Endometrium (tissue), 2 donors: ENCODE data around the gene CREB5.
"Not testable (repeated sequence)": the region's sequence is repeated elsewhere in the genome, so short reads cannot be mapped to it uniquely, and the experiment has no call there.

Experiments used
- FAIRE-seq: peaks from 2 replicates; lab custom pipeline; 2012; peaks lifted over from hg19 to GRCh38; lab: Jason Lieb, UNC
- donor health status: control.
- donor health status: control.

Gene CREB5

GRCh38 chr7:28550580-28551186, 138.4 kb downstream of the CREB5 start:
- no peak for FAIRE-seq

- no peak for FAIRE-seq
These were observed 139.0 kb downstream of the CREB5 start for GRCh38 chr7:28551331-28551730.

GRCh38 chr7:28551766-28552165, 139.4 kb downstream of the CREB5 start:
- FAIRE-seq = not testable (repeated sequence)

DNA sequence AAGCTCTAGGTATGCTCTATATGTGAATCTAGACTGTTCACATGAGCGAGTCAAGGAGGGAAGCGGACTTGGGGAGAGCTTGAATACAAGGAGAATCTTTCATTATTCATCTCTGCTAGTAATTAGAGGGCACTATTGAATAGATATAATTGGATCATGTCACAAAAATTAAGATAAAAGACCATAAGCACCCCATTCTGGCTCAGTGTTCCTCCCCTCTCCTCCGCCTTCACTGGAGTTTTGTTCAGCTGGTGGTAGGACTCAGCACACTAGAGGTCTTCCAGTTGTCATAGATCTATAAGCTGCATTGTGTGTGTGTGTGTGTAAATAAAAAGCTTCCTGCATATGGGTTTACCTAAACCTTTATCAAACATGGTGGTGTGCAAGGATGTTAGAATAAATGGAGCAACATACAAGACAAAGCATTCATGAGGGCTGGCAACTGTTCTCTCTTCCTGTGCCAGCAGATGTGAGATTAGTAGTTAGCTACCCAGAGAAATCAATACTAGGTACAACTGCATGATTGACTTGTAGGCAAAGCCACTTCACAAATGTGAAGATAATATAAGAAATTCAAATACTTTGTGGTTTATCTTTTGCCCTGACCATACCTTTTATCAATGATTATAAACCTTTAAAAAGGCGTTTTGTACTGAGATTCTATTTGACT, 142.6 kb downstream of the CREB5 start:
- no peak for FAIRE-seq

GRCh38 chr7:28556025-28556424, 143.7 kb downstream of the CREB5 start:
- FAIRE-seq = no peak

GRCh38 chr7:28556671-28557070, 144.4 kb downstream of the CREB5 start:
- no peak for FAIRE-seq

- no peak for FAIRE-seq
These were observed 145.9 kb downstream of the CREB5 start for GRCh38 chr7:28558236-28558635.

GRCh38 chr7:28560767-28561166, 148.4 kb downstream of the CREB5 start:
- FAIRE-seq = no peak

GRCh38 chr7:28564033-28564432, 151.7 kb downstream of the CREB5 start:
- no peak for FAIRE-seq

DNA sequence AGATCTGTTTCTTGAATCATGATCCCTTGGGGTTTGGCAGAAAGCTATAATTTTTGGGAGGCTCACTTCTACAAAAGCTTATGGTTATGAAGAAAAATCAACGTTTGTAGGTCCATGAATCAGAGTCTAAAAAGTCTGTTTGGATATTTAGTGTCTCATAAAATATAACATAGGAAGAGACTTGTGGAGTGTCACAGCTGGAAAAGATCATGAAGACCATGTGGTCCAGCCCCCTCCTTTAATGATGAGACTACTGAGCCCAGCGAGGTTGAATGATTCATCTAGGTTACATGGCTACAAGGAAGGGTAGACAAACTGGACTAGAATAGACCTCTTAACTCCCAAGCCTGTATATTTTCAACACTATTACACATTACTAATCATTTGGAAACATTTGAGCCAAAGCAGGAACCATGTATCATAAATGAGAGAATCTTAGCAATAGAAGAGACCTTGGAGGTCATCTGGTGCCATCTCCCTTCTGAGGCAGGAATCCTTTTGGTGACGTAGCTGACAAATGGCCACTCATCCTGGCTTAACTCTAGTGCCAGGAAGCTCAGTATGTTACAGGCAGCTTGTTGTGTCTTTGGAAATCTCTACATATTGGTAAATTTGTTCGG, 152.5 kb downstream of the CREB5 start:
- no peak for FAIRE-seq

DNA sequence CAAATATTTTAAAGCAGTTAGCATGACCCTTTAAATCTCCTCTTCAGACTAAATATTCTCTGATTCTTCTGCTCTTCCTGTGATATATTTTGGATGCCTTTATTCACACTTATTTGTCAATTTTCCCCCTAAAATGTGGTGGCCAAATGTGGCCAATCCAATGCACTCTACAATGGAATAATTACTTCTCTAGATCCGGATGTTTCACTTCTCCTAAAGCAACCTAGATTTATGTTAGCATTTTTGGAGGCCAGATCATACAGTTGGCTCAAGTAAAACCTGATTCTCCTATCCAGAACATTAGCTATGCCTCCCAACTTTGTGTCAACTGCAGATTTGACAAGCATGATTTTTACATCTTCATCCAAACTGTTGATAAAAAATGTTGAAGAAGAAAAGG, 153.7 kb downstream of the CREB5 start:
- FAIRE-seq = no peak

GRCh38 chr7:28570113-28570969, 158.0 kb downstream of the CREB5 start:
- FAIRE-seq = no peak

DNA sequence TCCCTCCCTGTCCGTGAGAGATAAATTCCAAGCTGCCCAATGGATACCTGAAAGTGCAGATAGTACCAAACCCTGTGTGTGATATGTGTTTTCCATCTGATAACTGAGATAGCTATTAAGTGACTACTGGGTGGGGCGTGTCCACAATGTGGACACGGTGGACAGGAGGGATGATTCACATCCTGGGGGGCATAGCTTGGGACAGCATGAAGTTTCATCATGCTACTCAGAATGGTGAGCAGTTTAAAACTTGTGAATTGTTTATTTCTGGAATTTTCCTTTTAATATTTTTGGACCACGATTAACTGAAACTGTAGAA, 158.6 kb downstream of the CREB5 start:
- FAIRE-seq = no peak

- no peak for FAIRE-seq
These were observed 159.1 kb downstream of the CREB5 start for GRCh38 chr7:28571405-28571804.

DNA sequence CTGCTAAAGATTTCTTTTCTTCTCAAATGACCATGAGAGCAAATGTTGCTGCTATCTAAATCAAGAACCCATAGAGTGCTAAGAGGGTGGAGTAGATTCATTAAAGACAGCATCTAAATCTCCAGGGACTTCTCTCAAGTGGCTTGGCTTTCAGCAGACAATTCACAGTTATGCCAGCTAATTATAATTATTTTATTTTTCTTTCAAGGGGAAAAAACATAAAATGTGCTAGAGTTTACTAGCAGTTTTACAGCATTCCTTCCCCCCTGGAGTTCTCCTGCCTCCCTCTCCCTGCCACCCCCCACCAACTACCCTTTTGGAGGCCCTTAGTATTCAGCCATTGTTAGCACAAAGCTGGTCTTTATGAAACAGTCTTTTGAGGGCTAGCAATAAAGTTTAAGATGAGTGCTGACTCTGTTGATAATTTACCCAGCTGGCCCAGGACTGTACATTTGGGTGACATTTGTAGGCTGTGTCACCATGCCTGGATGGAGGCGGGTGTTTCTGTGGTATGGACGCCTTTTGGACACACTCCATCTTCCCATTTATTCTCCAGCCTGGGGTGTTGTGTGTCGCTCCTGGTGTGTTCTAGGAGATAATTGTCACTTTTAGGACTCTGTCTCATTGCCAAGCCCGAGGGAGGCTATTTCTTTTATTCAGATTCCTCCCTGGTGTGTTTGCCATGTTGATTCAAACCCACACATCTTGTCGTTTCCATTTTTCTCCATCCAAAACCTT, 160.2 kb downstream of the CREB5 start:
- no peak for FAIRE-seq

GRCh38 chr7:28573059-28573553, 160.8 kb downstream of the CREB5 start:
- FAIRE-seq = no peak

GRCh38 chr7:28573651-28574301, 161.5 kb downstream of the CREB5 start:
- no peak for FAIRE-seq

- no peak for FAIRE-seq
These were observed 162.9 kb downstream of the CREB5 start for GRCh38 chr7:28575241-28575643.

DNA sequence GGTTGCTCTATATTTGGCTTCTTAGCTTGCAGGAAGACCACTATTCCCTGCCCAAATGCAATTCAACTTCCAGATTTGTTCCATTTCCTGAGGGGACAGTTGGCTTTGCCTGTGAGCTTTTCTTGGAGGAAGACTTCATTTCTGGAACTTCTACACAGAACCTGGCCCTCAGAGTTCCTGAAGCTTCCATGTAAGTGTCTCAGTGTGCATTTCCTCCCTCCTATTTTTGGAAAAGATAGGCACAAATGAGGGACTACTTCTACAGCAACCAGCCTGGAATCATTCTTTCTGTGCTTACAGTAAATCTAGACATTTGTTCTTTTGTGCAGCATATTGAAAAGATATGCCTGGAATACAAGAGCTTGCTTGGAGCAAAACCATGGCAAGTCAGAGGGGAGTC, 164.3 kb downstream of the CREB5 start:
- no peak for FAIRE-seq

- no peak for FAIRE-seq
These were observed 167.3 kb downstream of the CREB5 start for GRCh38 chr7:28579571-28579970.

- FAIRE-seq = no peak
These were observed 168.3 kb downstream of the CREB5 start for GRCh38 chr7:28580665-28581064.

- no peak for FAIRE-seq
These were observed 169.0 kb downstream of the CREB5 start for GRCh38 chr7:28581351-28581750.
